Transverse colon (tissue), 4 donors: ENCODE results near the gene TMEM132D. TPM values are rescaled to one million over a fixed set of nuclear protein-coding genes. Genes with fewer than 3 reads are reported as not detected.

Experiments used
- DNase-seq: peaks from one replicate; pipeline ENCODE4 v3.0.0-alpha.2; 2019
- H3K27ac ChIP-seq, 4 donors: fragments of 200-600 bp; sonication (generic); 2 replicates each; pipeline ENCODE4 v1.5.1; 2016 to 2018; ENCODE audit warnings: inconsistent platforms in 4 of 4
- H3K27me3 ChIP-seq: fragments of 200-600 bp; sonication (generic); 2 replicates; pipeline ENCODE4 v1.5.1; 2017; ENCODE audit warnings: inconsistent platforms
- H3K36me3 ChIP-seq, 4 donors: fragments of 200-600 bp; sonication (generic); 2 replicates each; pipeline ENCODE4 v1.5.1; 2017 to 2019; ENCODE audit warnings: inconsistent platforms in 4 of 4
- H3K4me1 ChIP-seq, 4 donors: fragments of 200-600 bp; sonication (generic); 2 replicates each; pipeline ENCODE4 v1.5.1; 2017 to 2020; ENCODE audit warnings: inconsistent platforms in 4 of 4
- H3K4me3 ChIP-seq, 4 donors: fragments of 200-600 bp; sonication (generic); 1 replicate in 1 of 4; 2 replicates in 3 of 4; pipeline versions ENCODE4 v1.5.1 to v1.6.1; 2017 to 2019; ENCODE audit warnings: inconsistent platforms in 4 of 4
- H3K9me3 ChIP-seq, 2 donors: fragments of 200-600 bp; sonication (generic); 2 replicates each; pipeline ENCODE4 v1.5.1; 2017 to 2019; ENCODE audit warnings: inconsistent platforms in 2 of 2
- EP300 ChIP-seq: sonication (generic); formaldehyde crosslinking; IDR thresholded peaks from one replicate; pipeline ENCODE4 v1.6.1; 2017; ENCODE audit warnings: antibody characterized with exemption, low read depth
- POLR2A ChIP-seq: fragments of 450-650 bp; IDR thresholded peaks from one replicate; pipeline ENCODE4 v1.6.1; 2016; ENCODE audit warnings: antibody characterized with exemption, mild to moderate bottlenecking, moderate library complexity
- POLR2AphosphoS5 ChIP-seq, 3 donors: sonication (generic); formaldehyde crosslinking; IDR thresholded peaks; one replicate each; pipeline ENCODE4 v1.6.1; 2016; ENCODE audit warnings: antibody characterized with exemption in 3 of 3
- WGBS, 2 donors: methylation state at CpG; one replicate each; pipeline ENCODE4 v1.1.5; 2018; ENCODE audit warnings: low coverage in 1 of 2; 5-methylcytosine and 5-hydroxymethylcytosine counted together
- in situ Hi-C, 4 donors: fragments of 200-750 bp; cut with MboI; loops; one replicate each; pipeline versions ENCODE4 v1.15.0 to v1.15.1; 2017; ENCODE audit warnings: low sequenced_read_pairs in 3 of 4, low pct_ligation_motif_present in 1 of 4, low pct_unique_long_range_greater_than_20kb in 1 of 4
- intact Hi-C: fragments of 100-400 bp; cut with DNase I; formaldehyde crosslinking; loops from one replicate; pipeline ENCODE4 v1.15.1; 2023; ENCODE audit warnings: low total_unique reads
- total RNA-seq, 4 donors: library from RNA; depleted of rRNA; stranded (reverse); fragments of >200 nt; gene quantifications; one replicate each; pipeline ENCODE4 v1.1.0, GENCODE V29; 2016
- TF ChIP-seq, protein P1 (sequence below), 5 experiments: fragments of 200-600 bp in 3 of 5; fragments of 450-650 bp in 2 of 5; sonication (generic) in 3 of 5; IDR thresholded peaks; 1 replicate in 2 of 5; 2 replicates in 3 of 5; pipeline ENCODE4 v1.5.1; 2016 to 2017; ENCODE audit warnings: antibody characterized with exemption in 5 of 5, inconsistent platforms in 3 of 5, mild to moderate bottlenecking in 2 of 5, moderate library complexity in 1 of 5

Gene TMEM132D
- total RNA-seq, result under 1 TPM in 2 of 4 donors, not detected in 2; 0.48 to 0.55 TPM

- WGBS, 2 donors, result 10 to 22% methylated on average over 2 to 53 of the region's 77 CpGs
- no peak within 1 kb of the TSS for H3K27ac ChIP-seq
- no peaks in the 10 kb centered on the region for H3K36me3 ChIP-seq
- DNase-seq, result no peak
- no peaks in the 10 kb centered on the region for H3K9me3 ChIP-seq
- peaks cover 37% of the 10 kb centered on the region for H3K27me3 ChIP-seq
- H3K4me3 ChIP-seq, result no peak within 1 kb of the TSS
- in situ Hi-C loops, result loop anchor here in 3 of 4 donors (25.0 kb wide), 4 partner anchors 717 to 1117 kb away; no protein-coding TSS in a partner anchor
- H3K4me1 ChIP-seq, result no peaks in the 10 kb centered on the region
- TF ChIP-seq EP300 (no peak), POLR2A (no peak), POLR2AphosphoS5 (IDR thresholded peaks at IDR 0.05) (no peak)
- TF ChIP-seq, protein P1, sequence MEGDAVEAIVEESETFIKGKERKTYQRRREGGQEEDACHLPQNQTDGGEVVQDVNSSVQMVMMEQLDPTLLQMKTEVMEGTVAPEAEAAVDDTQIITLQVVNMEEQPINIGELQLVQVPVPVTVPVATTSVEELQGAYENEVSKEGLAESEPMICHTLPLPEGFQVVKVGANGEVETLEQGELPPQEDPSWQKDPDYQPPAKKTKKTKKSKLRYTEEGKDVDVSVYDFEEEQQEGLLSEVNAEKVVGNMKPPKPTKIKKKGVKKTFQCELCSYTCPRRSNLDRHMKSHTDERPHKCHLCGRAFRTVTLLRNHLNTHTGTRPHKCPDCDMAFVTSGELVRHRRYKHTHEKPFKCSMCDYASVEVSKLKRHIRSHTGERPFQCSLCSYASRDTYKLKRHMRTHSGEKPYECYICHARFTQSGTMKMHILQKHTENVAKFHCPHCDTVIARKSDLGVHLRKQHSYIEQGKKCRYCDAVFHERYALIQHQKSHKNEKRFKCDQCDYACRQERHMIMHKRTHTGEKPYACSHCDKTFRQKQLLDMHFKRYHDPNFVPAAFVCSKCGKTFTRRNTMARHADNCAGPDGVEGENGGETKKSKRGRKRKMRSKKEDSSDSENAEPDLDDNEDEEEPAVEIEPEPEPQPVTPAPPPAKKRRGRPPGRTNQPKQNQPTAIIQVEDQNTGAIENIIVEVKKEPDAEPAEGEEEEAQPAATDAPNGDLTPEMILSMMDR (IDR thresholded peaks at IDR 0.05), result no peak
- intact Hi-C loops, result no loop called here
Measured at GRCh38 chr12:129903956-129904829, at the start of gene TMEM132D. Gene TMEM132D (minus strand): TSS chr12:129904025.

GRCh38 chr12:129949651-129950050, 45.8 kb upstream of the TMEM132D start:
- Histone ChIP-seq H3K36me3 (no peaks in the 10 kb centered on the region), H3K4me1 (no peaks in the 10 kb centered on the region), H3K4me3 (no peak overlapping the region), H3K27ac (no peak overlapping the region), H3K27me3 (no peaks in the 10 kb centered on the region), H3K9me3 (no peaks in the 10 kb centered on the region)
- no peak for DNase-seq
- TF ChIP-seq, protein P1 (IDR thresholded peaks at IDR 0.05), result no peak
- no peak for TF ChIP-seq EP300
- no peak for TF ChIP-seq POLR2AphosphoS5 (IDR thresholded peaks at IDR 0.05)
- no peak for TF ChIP-seq POLR2A
- in situ Hi-C loops, result no loop called here
- 88 to 92% methylated on average over 4 to 16 of the region's 16 CpGs for WGBS, 2 donors
- intact Hi-C loops, result no loop called here

GRCh38 chr12:129941618-129942017, 37.8 kb upstream of the TMEM132D start:
- no peaks in the 10 kb centered on the region for H3K4me1 ChIP-seq
- H3K27me3 ChIP-seq, result no peaks in the 10 kb centered on the region
- TF ChIP-seq, protein P1 (IDR thresholded peaks at IDR 0.05), result no peak
- TF ChIP-seq EP300 (no peak), POLR2AphosphoS5 (IDR thresholded peaks at IDR 0.05) (no peak), POLR2A (no peak)
- intact Hi-C loops, result no loop called here
- WGBS, 2 donors, result 59% methylated on average over 9 of the region's 9 CpGs; no CpG with 5 or more reads in 1 of the 2 donors
- no peak overlapping the region for H3K4me3 ChIP-seq
- H3K36me3 ChIP-seq, result no peaks in the 10 kb centered on the region
- H3K27ac ChIP-seq, result no peak overlapping the region
- in situ Hi-C loops, result no loop called here
- no peaks in the 10 kb centered on the region for H3K9me3 ChIP-seq
- no peak for DNase-seq

DNA sequence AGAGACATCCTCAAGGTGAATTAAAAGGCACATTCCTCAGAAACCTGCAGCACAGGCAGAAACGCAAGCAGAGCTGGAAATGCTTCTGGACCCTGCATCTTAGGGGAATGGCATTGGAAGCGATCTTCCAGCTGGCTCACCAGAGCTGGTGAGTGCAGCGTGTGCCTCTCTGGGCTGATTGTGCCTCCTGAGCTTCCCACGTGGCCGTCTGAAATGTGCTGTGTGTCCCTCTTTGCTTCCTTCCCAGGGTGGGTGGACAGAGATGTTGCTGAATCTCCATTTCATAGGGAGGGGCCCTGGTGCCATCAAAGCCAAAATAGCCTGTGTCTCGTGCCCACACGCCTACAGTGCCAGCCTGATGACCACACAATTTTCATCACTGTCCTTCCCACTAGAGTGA, 34.3 kb upstream of the TMEM132D start:
- no peaks in the 10 kb centered on the region for H3K27me3 ChIP-seq
- no peak for TF ChIP-seq POLR2AphosphoS5 (IDR thresholded peaks at IDR 0.05)
- TF ChIP-seq, protein P1 (IDR thresholded peaks at IDR 0.05), result no peak
- no peak for TF ChIP-seq POLR2A
- TF ChIP-seq EP300, result no peak
- in situ Hi-C loops, result no loop called here
- DNase-seq, result no peak
- H3K36me3 ChIP-seq, result no peaks in the 10 kb centered on the region
- WGBS, 2 donors, result 41 to 70% methylated on average over 2 to 7 of the region's 7 CpGs
- intact Hi-C loops, result no loop called here
- no peaks in the 10 kb centered on the region for H3K9me3 ChIP-seq
- no peak overlapping the region for H3K27ac ChIP-seq
- no peak overlapping the region for H3K4me3 ChIP-seq
- H3K4me1 ChIP-seq, result no peaks in the 10 kb centered on the region
